ENCODE measurements around the gene HNRNPH2. TPM values are rescaled to one million over a fixed set of nuclear protein-coding genes. Genes with fewer than 3 reads are reported as not detected.
A peak's percentile ranks its signal among the peaks of the same experiment; 100 is the strongest.

Gene HNRNPH2
- total and polyA plus RNA-seq, 12 donors = 44.3 to 182 (median 69.9) TPM

- whole genome bisulfite sequencing, 4 donors = 0 to 29% (median 7%) methylated on average over 32 to 56 of the region's 56 CpGs
- Histone ChIP-seq H3K27ac (peak overlapping the region; percentile 69 to 94 (median 90)), H3K9me3 (replicated peaks in 1 of 3) (no peaks in the 10 kb centered on the region), H3K4me3 (peak overlapping the region in 2 of 4 donors; percentile 4 to 64), H3K4me1 (replicated peaks in 1 of 2) (peaks cover 0 to 6% of the 10 kb centered on the region in 2 donors), H3K27me3 (no peaks in the 10 kb centered on the region), H3K36me3 (replicated peaks in 1 of 2) (no peaks in the 10 kb centered on the region)
- intact Hi-C loops (cut with DNase I) = loop anchor here in 1 of 2 donors (10.0 kb wide), 2 partner anchors 177 to 387 kb away; no protein-coding TSS in a partner anchor
- TF ChIP-seq POLR2A (IDR thresholded peaks at IDR 0.05) (peak in 1 of 2 donors; percentile 7), CTCF (IDR thresholded peaks at IDR 0.05) (no peak)
- DNase-seq = peak; percentile 44 to 68 (median 55)
Observed at GRCh38 chrX:101417981-101418841, 10.2 kb downstream of the HNRNPH2 start.

DNA sequence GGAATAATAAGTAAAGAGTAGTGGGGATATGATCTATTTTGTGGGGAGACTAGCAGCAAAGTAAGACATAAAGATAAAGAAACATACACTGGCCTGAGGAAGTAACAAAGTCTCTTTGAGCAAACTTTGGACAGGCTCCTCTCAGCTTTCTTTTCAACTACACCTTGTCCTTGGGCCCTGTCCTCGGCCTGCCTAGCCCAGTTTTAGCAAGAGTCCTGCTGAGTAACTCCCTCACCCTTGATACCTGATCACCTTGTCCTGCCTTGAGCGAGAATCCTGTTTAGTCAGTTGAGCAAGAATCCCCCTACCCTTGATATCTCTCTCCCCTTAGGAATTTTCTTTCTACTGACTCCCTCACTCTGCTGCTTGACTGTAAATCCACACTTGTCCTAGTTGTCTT is 11.5 kb downstream of the HNRNPH2 start:
- TF ChIP-seq POLR2A (IDR thresholded peaks at IDR 0.05) = no peak
- no peak for TF ChIP-seq CTCF (IDR thresholded peaks at IDR 0.05)
- Histone ChIP-seq H3K4me3 (no peak overlapping the region), H3K27ac (peak overlapping the region in 1 of 5 donors; percentile 91), H3K9me3 (replicated peaks in 1 of 3) (no peaks in the 10 kb centered on the region), H3K4me1 (replicated peaks in 1 of 2) (peaks cover 0 to 6% of the 10 kb centered on the region in 2 donors), H3K27me3 (no peaks in the 10 kb centered on the region), H3K36me3 (replicated peaks in 1 of 2) (no peaks in the 10 kb centered on the region)
- no peak for DNase-seq
- intact Hi-C loops (cut with DNase I) = loop anchor here in 1 of 2 donors (10.0 kb wide), 2 partner anchors 175 to 385 kb away; no protein-coding TSS in a partner anchor
- 48 to 62% (median 51%) methylated on average over 2 of the region's 2 CpGs for WGBS, 4 donors

- H3K4me1 ChIP-seq (replicated peaks in 1 of 2) = no peaks in the 10 kb centered on the region
- no peaks in the 10 kb centered on the region for H3K9me3 ChIP-seq (replicated peaks in 1 of 3)
- H3K4me3 ChIP-seq = no peak overlapping the region
- H3K27me3 ChIP-seq = no peaks in the 10 kb centered on the region
- intact Hi-C loops (cut with DNase I) = no loop called here
- no peak for DNase-seq
- H3K27ac ChIP-seq = no peak overlapping the region
- no peaks in the 10 kb centered on the region for H3K36me3 ChIP-seq (replicated peaks in 1 of 2)
- 89 to 100% (median 94%) methylated on average over 2 of the region's 2 CpGs for WGBS, 4 donors
- TF ChIP-seq CTCF (IDR thresholded peaks at IDR 0.05) = no peak
- TF ChIP-seq POLR2A (IDR thresholded peaks at IDR 0.05) = no peak
Observed at GRCh38 chrX:101427954-101428353, 19.9 kb downstream of the HNRNPH2 start.

DNA sequence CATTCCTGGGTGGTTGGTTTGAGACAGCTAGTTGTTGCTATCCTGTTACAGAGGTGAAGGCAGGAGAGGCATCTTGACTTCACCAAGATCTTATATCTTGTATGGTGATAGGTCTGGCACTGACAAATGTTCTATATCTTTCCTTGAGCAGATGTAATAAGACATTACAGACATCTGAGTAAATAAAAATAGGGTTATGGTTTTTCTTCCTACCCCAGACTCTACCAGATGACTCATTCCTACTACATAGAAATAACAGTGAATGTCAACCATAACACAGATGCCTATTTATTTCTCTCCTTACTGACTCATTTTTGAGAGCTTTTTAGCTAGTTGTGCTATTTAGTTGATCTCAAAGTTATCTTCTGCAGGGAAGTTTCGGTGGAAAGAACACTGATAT is 21.9 kb downstream of the HNRNPH2 start:
- no peaks in the 10 kb centered on the region for H3K36me3 ChIP-seq (replicated peaks in 1 of 2)
- TF ChIP-seq CTCF (IDR thresholded peaks at IDR 0.05) = no peak
- TF ChIP-seq POLR2A (IDR thresholded peaks at IDR 0.05) = no peak
- intact Hi-C loops (cut with DNase I) = no loop called here
- H3K27ac ChIP-seq = no peak overlapping the region
- 59 to 94% (median 83%) methylated on average over 1 of the region's 1 CpG for WGBS, 4 donors
- H3K27me3 ChIP-seq = no peaks in the 10 kb centered on the region
- H3K4me3 ChIP-seq = no peak overlapping the region
- H3K4me1 ChIP-seq (replicated peaks in 1 of 2) = no peaks in the 10 kb centered on the region
- DNase-seq = no peak
- H3K9me3 ChIP-seq (replicated peaks in 1 of 3) = no peaks in the 10 kb centered on the region

All from adrenal gland (tissue), 12 donors.